ENCODE measurements around the gene DNAJB8.

DNAJB8 gene

DNA sequence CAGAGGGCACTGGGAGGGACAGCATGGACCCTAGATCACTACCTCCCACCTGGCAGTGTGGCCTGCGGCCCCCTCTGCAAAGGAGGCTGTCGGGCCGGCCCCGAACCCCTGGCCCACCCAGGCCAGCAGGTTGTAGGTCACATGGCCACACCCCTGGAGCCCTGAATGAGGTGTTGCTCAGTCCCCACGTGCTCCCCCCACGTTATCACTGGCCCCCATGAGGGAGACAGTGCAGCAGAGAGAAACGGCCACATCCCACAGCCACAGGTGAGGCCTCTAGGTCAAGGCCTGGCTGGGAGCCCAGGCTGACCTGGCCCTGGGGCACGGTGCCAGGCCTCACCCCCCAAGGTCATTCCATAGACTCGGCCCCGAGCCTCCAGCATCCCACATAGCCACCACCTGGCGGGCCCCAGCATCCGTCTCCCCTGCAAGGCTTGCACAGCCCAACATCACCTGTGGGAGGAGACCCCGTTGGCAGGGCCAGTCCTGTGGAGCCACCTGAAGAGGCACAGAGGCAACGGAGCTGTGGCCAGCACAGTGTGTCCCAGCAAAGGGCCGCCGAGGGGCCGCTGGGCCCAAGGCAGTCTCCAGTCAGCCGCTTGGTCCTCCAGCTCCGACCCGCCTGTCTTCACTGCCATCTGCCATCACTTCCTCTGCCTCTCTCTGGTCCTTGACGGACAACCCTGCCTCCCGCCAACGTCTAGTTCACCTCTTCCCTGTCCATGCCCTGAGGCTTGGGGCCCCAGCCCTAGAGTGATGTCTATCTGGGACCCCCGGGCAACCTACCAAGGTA lies 53.1 kb downstream of the DNAJB8 start:
- H3K4me3 ChIP-seq (ENCODE audit: low read depth, low read length), result no peak overlapping the region

DNA sequence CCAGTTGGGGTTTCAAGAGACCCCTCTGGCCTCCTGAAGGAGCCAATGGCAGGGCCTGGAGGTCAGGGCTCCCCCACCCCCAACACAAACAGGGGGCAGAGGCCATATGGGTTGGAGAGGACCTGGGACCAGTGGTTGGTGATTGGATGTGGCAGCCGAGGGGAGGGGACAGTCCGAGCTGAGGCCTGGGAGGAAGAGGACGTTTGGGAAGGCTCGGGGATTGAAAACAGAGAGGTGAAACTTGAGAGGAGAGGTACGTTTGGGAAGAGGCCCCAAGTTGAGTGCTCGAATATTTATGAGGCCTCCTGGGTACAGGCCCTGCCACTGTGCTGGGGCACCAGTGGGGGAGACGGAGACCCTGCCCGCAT lies 53.7 kb downstream of the DNAJB8 start:
- H3K4me3 ChIP-seq (ENCODE audit: low read depth, low read length), result no peak overlapping the region
